Stimulated activated CD4-positive, alpha-beta T cell treated with anti-CD3 and anti-CD28 coated beads, Interleukin-4, amount 100 ng/mL, for 24 hours (primary cell): ENCODE results near the gene UBA3.

Experiments
- DNase-seq: peaks from one replicate; pipeline ENCODE4 v3.0.0-alpha.2; 2020

Gene UBA3

GRCh38 chr3:69009559-69010410 is 70.4 kb downstream of the UBA3 start:
- no peak for DNase-seq

GRCh38 chr3:69008980-69009379 is 71.2 kb downstream of the UBA3 start:
- DNase-seq: no peak

GRCh38 chr3:69005791-69006482 is 74.2 kb downstream of the UBA3 start:
- no peak for DNase-seq

GRCh38 chr3:69005071-69005790 is 74.9 kb downstream of the UBA3 start:
- no peak for DNase-seq
